WTC11 (cell line): Measurements from ENCODE around the gene SNX20. TPM values are rescaled to one million over a fixed set of nuclear protein-coding genes. Genes with fewer than 3 reads are reported as not detected.

ENCODE experiments used
- ATAC-seq: fragments of 200-7000 bp; cut with Tn5 transposase; 2 replicates; pipeline ENCODE4 v1.10.0; 2021; ENCODE audit warnings: mild to moderate bottlenecking, moderate library complexity
- CTCF ChIA-PET: fragments of 300-600 bp; sonication (Branson Sonifier 250); formaldehyde crosslinking; loops from one replicate; lab custom pipeline; 2021; ENCODE audit warnings: antibody characterized with exemption; lab: Charles Lee
- POLR2A ChIA-PET: fragments of 350-600 bp; sonication (Branson Sonifier 250); formaldehyde crosslinking; loops from one replicate; lab custom pipeline; 2021; ENCODE audit warnings: antibody characterized with exemption; lab: Charles Lee
- DNase-seq: peaks from one replicate; pipeline ENCODE4 v3.0.0; 2021; ENCODE audit warnings: low spot score
- H3K27ac Mint-ChIP-seq: 2 replicates; pipeline ENCODE4 v1.8.0; 2021; ENCODE audit warnings: mixed read lengths
- H3K27me3 Mint-ChIP-seq: 2 replicates; pipeline ENCODE4 v1.8.0; 2021; ENCODE audit warnings: low read depth, mild to moderate bottlenecking, moderate library complexity, mixed read lengths
- H3K36me3 Mint-ChIP-seq: 2 replicates; pipeline ENCODE4 v1.8.0; 2021; ENCODE audit warnings: mixed read lengths
- H3K4me1 Mint-ChIP-seq: 2 replicates; pipeline ENCODE4 v1.8.0; 2022; ENCODE audit warnings: mixed read lengths
- H3K4me3 Mint-ChIP-seq: 2 replicates; pipeline ENCODE4 v1.8.0; 2021; ENCODE audit warnings: mild to moderate bottlenecking, moderate library complexity, mixed read lengths
- H3K9me3 Mint-ChIP-seq: 2 replicates; pipeline ENCODE4 v1.8.0; 2021; ENCODE audit warnings: mixed read lengths
- GABPB1 ChIP-seq: sonication (generic); formaldehyde crosslinking; IDR thresholded peaks from 2 replicates; pipeline ENCODE4 v1.8.1; 2023; ENCODE audit warnings: mild to moderate bottlenecking, missing genetic modification reagents
- IRF2 ChIP-seq: sonication (generic); formaldehyde crosslinking; IDR thresholded peaks from 2 replicates; pipeline ENCODE4 v1.8.0; 2022; ENCODE audit warnings: low read depth, missing genetic modification reagents, borderline replicate concordance
- MXD4 ChIP-seq: fragments of 250-450 bp; sonication (Bioruptor Pico); IDR thresholded peaks from 2 replicates; pipeline ENCODE4 v1.8.0; 2021; ENCODE audit warnings: mild to moderate bottlenecking, moderate library complexity, borderline replicate concordance
- NFATC4 ChIP-seq: fragments of 250-450 bp; sonication (Bioruptor Pico); IDR thresholded peaks from 2 replicates; pipeline ENCODE4 v1.9.0; 2021; ENCODE audit warnings: mild to moderate bottlenecking
- ZBTB21 ChIP-seq: sonication (generic); formaldehyde crosslinking; IDR thresholded peaks from 2 replicates; pipeline ENCODE4 v1.8.1; 2023; ENCODE audit warnings: mild to moderate bottlenecking, missing genetic modification reagents, borderline replicate concordance
- ZNF138 ChIP-seq: sonication (generic); formaldehyde crosslinking; conservative IDR thresholded peaks from 2 replicates; pipeline ENCODE4 v1.8.1; 2022; ENCODE audit warnings: mild to moderate bottlenecking, moderate library complexity, missing genetic modification reagents
- ZNF232 ChIP-seq: sonication (generic); formaldehyde crosslinking; IDR thresholded peaks from 2 replicates; pipeline ENCODE4 v1.8.0; 2022; ENCODE audit warnings: mild to moderate bottlenecking, missing genetic modification reagents
- total RNA-seq: library from RNA; stranded (reverse); gene quantifications from 3 replicates; pipeline ENCODE4 v1.2.3, GENCODE V29; 2021
- TF ChIP-seq, protein P1 (sequence below): sonication (generic); formaldehyde crosslinking; IDR thresholded peaks from 2 replicates; pipeline ENCODE4 v1.8.1; 2023; ENCODE audit warnings: mild to moderate bottlenecking, missing genetic modification reagents, borderline replicate concordance
- TF ChIP-seq, protein P2 (sequence below): fragments of 250-450 bp; sonication (Bioruptor Pico); IDR thresholded peaks from 2 replicates; pipeline ENCODE4 v1.9.0; 2021; ENCODE audit warnings: mild to moderate bottlenecking
- TF ChIP-seq, protein P3 (sequence below): fragments of 250-450 bp; sonication (Bioruptor Pico); IDR thresholded peaks from 2 replicates; pipeline ENCODE4 v1.8.0; 2021; ENCODE audit warnings: mild to moderate bottlenecking
- TF ChIP-seq, protein P4 (sequence below): sonication (generic); formaldehyde crosslinking; IDR thresholded peaks from 2 replicates; pipeline ENCODE4 v1.8.0; 2023; ENCODE audit warnings: mild to moderate bottlenecking, missing genetic modification reagents
- TF ChIP-seq, protein P5 (sequence below): sonication (generic); formaldehyde crosslinking; IDR thresholded peaks from 2 replicates; pipeline ENCODE4 v1.8.1; 2023; ENCODE audit warnings: mild to moderate bottlenecking, missing genetic modification reagents
- TF ChIP-seq, protein P6 (sequence below): sonication (generic); formaldehyde crosslinking; IDR thresholded peaks from 2 replicates; pipeline ENCODE4 v1.8.0; 2022; ENCODE audit warnings: missing genetic modification reagents
- TF ChIP-seq, protein P7 (sequence below): sonication (generic); formaldehyde crosslinking; IDR thresholded peaks from 2 replicates; pipeline ENCODE4 v1.8.0; 2022; ENCODE audit warnings: mild to moderate bottlenecking, missing genetic modification reagents

SNX20 gene
- total RNA-seq, 1 experiment from 2014 or later = not detected

DNA sequence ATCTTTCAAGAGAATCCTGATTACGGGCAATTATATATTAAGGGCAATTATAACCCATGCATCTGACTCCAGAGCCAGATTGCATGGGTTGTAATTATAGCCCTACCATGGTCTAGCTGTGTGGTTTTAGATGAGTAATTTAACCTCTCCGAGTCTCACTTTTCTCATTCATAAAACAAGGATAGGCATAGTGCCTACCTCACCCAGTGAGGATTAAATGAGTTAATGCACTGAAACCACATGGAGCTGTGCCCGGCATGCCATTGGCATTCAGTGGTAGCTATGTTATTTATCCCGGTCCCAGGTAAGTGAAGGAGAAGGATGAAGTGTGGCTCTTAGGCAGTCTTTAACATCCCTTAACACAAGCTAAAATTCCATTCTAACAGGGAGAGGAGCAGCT is 6.3 kb downstream of the SNX20 start (continued):
- TF ChIP-seq, protein P1, sequence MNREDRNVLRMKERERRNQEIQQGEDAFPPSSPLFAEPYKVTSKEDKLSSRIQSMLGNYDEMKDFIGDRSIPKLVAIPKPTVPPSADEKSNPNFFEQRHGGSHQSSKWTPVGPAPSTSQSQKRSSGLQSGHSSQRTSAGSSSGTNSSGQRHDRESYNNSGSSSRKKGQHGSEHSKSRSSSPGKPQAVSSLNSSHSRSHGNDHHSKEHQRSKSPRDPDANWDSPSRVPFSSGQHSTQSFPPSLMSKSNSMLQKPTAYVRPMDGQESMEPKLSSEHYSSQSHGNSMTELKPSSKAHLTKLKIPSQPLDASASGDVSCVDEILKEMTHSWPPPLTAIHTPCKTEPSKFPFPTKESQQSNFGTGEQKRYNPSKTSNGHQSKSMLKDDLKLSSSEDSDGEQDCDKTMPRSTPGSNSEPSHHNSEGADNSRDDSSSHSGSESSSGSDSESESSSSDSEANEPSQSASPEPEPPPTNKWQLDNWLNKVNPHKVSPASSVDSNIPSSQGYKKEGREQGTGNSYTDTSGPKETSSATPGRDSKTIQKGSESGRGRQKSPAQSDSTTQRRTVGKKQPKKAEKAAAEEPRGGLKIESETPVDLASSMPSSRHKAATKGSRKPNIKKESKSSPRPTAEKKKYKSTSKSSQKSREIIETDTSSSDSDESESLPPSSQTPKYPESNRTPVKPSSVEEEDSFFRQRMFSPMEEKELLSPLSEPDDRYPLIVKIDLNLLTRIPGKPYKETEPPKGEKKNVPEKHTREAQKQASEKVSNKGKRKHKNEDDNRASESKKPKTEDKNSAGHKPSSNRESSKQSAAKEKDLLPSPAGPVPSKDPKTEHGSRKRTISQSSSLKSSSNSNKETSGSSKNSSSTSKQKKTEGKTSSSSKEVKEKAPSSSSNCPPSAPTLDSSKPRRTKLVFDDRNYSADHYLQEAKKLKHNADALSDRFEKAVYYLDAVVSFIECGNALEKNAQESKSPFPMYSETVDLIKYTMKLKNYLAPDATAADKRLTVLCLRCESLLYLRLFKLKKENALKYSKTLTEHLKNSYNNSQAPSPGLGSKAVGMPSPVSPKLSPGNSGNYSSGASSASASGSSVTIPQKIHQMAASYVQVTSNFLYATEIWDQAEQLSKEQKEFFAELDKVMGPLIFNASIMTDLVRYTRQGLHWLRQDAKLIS = no peak
- no peak for TF ChIP-seq ZBTB21 (CRISPR knock-in tag)
- TF ChIP-seq, protein P2, sequence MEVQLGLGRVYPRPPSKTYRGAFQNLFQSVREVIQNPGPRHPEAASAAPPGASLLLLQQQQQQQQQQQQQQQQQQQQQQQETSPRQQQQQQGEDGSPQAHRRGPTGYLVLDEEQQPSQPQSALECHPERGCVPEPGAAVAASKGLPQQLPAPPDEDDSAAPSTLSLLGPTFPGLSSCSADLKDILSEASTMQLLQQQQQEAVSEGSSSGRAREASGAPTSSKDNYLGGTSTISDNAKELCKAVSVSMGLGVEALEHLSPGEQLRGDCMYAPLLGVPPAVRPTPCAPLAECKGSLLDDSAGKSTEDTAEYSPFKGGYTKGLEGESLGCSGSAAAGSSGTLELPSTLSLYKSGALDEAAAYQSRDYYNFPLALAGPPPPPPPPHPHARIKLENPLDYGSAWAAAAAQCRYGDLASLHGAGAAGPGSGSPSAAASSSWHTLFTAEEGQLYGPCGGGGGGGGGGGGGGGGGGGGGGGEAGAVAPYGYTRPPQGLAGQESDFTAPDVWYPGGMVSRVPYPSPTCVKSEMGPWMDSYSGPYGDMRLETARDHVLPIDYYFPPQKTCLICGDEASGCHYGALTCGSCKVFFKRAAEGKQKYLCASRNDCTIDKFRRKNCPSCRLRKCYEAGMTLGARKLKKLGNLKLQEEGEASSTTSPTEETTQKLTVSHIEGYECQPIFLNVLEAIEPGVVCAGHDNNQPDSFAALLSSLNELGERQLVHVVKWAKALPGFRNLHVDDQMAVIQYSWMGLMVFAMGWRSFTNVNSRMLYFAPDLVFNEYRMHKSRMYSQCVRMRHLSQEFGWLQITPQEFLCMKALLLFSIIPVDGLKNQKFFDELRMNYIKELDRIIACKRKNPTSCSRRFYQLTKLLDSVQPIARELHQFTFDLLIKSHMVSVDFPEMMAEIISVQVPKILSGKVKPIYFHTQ (CRISPR knock-in tag) = no peak
- TF ChIP-seq, protein P3, sequence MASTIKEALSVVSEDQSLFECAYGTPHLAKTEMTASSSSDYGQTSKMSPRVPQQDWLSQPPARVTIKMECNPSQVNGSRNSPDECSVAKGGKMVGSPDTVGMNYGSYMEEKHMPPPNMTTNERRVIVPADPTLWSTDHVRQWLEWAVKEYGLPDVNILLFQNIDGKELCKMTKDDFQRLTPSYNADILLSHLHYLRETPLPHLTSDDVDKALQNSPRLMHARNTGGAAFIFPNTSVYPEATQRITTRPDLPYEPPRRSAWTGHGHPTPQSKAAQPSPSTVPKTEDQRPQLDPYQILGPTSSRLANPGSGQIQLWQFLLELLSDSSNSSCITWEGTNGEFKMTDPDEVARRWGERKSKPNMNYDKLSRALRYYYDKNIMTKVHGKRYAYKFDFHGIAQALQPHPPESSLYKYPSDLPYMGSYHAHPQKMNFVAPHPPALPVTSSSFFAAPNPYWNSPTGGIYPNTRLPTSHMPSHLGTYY (CRISPR knock-in tag) = no peak
- TF ChIP-seq, protein P4, sequence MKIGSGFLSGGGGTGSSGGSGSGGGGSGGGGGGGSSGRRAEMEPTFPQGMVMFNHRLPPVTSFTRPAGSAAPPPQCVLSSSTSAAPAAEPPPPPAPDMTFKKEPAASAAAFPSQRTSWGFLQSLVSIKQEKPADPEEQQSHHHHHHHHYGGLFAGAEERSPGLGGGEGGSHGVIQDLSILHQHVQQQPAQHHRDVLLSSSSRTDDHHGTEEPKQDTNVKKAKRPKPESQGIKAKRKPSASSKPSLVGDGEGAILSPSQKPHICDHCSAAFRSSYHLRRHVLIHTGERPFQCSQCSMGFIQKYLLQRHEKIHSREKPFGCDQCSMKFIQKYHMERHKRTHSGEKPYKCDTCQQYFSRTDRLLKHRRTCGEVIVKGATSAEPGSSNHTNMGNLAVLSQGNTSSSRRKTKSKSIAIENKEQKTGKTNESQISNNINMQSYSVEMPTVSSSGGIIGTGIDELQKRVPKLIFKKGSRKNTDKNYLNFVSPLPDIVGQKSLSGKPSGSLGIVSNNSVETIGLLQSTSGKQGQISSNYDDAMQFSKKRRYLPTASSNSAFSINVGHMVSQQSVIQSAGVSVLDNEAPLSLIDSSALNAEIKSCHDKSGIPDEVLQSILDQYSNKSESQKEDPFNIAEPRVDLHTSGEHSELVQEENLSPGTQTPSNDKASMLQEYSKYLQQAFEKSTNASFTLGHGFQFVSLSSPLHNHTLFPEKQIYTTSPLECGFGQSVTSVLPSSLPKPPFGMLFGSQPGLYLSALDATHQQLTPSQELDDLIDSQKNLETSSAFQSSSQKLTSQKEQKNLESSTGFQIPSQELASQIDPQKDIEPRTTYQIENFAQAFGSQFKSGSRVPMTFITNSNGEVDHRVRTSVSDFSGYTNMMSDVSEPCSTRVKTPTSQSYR (CRISPR knock-in tag) = no peak
- no peak for TF ChIP-seq ZNF138 (CRISPR knock-in tag)

DNA sequence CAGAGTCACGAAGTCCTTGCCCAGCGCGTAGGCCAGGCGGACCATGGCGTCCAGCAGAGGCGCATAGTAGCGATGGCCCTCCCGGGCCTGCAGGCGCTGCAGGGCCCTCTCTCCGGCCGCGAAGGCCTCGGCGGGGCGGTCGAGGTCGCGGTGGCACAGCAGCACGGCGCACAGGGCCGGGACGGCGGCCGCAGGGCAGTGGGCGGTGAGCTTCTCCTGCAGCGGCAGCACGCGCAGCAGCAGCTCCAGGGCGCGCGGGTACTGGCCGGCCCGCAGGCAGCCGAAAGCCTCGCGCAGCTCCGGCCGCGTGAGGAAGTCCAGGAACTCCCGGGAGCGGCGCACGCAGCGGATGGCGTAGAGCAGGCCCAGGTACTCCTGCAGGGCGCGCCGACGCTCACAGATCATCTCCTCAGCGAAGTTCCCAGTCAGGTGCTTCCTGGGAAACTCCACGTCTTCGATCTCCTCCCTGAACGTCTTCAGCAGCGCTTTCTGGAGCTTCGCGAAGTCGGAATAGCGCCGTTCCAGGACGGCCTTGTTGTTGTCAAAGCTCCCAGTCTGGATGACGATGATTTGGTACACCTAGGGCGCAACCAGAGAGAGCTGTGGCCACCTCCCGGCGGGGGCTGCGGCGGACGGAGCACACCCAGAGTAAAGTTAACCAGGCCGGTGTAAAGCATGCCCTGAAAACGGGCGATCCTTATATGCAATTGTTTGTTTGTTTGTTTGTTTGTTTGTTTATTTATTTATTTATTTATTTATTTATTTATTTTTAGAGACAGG is 7.4 kb downstream of the SNX20 start:
- Mint-ChIP-seq H3K27me3 (no peaks in the 10 kb centered on the region; the same call in 1 of the 2 replicates), H3K4me3 (no peak overlapping the region), H3K9me3 (peaks cover 24% of the 10 kb centered on the region), H3K4me1 (no peaks in the 10 kb centered on the region), H3K27ac (no peak overlapping the region), H3K36me3 (peaks cover 16% of the 10 kb centered on the region)
- ATAC-seq (no peak), DNase-seq (peak; percentile 22)
- ChIA-PET POLR2A (no interaction called here), CTCF (interaction anchor here (0.8 to 9.6 kb wide), 2 partner anchors 8 to 132 kb away, joined by 3 to 236 read pairs; no protein-coding TSS in a partner anchor)
- TF ChIP-seq ZNF232 (CRISPR knock-in tag) (no peak), IRF2 (no peak), MXD4 (CRISPR knock-in tag) (no peak), NFATC4 (CRISPR knock-in tag) (no peak), GABPB1 (no peak)
- TF ChIP-seq, protein P5, sequence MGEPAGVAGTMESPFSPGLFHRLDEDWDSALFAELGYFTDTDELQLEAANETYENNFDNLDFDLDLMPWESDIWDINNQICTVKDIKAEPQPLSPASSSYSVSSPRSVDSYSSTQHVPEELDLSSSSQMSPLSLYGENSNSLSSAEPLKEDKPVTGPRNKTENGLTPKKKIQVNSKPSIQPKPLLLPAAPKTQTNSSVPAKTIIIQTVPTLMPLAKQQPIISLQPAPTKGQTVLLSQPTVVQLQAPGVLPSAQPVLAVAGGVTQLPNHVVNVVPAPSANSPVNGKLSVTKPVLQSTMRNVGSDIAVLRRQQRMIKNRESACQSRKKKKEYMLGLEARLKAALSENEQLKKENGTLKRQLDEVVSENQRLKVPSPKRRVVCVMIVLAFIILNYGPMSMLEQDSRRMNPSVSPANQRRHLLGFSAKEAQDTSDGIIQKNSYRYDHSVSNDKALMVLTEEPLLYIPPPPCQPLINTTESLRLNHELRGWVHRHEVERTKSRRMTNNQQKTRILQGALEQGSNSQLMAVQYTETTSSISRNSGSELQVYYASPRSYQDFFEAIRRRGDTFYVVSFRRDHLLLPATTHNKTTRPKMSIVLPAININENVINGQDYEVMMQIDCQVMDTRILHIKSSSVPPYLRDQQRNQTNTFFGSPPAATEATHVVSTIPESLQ (CRISPR knock-in tag) = no peak
- TF ChIP-seq, protein P6, sequence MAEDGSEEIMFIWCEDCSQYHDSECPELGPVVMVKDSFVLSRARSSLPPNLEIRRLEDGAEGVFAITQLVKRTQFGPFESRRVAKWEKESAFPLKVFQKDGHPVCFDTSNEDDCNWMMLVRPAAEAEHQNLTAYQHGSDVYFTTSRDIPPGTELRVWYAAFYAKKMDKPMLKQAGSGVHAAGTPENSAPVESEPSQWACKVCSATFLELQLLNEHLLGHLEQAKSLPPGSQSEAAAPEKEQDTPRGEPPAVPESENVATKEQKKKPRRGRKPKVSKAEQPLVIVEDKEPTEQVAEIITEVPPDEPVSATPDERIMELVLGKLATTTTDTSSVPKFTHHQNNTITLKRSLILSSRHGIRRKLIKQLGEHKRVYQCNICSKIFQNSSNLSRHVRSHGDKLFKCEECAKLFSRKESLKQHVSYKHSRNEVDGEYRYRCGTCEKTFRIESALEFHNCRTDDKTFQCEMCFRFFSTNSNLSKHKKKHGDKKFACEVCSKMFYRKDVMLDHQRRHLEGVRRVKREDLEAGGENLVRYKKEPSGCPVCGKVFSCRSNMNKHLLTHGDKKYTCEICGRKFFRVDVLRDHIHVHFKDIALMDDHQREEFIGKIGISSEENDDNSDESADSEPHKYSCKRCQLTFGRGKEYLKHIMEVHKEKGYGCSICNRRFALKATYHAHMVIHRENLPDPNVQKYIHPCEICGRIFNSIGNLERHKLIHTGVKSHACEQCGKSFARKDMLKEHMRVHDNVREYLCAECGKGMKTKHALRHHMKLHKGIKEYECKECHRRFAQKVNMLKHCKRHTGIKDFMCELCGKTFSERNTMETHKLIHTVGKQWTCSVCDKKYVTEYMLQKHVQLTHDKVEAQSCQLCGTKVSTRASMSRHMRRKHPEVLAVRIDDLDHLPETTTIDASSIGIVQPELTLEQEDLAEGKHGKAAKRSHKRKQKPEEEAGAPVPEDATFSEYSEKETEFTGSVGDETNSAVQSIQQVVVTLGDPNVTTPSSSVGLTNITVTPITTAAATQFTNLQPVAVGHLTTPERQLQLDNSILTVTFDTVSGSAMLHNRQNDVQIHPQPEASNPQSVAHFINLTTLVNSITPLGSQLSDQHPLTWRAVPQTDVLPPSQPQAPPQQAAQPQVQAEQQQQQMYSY (CRISPR knock-in tag) = no peak
- TF ChIP-seq, protein P7, sequence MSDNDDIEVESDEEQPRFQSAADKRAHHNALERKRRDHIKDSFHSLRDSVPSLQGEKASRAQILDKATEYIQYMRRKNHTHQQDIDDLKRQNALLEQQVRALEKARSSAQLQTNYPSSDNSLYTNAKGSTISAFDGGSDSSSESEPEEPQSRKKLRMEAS (CRISPR knock-in tag) = no peak
- TF ChIP-seq, protein P3 (CRISPR knock-in tag) = no peak
